GM12865 (cell line): ENCODE data around the gene DYNLL2.
"Not testable (repeated sequence)": the region's sequence is repeated elsewhere in the genome, so short reads cannot be mapped to it uniquely, and the experiment has no call there.

ENCODE experiments used
- DNase-seq: peaks from one replicate; pipeline ENCODE4 v3.0.0; 2010; ENCODE audit warnings: low read depth
- H3K4me3 ChIP-seq: 2 replicates; pipeline ENCODE4 v1.5.1; 2011; ENCODE audit warnings: mild to moderate bottlenecking, low read depth, low read length, control low read depth
- TF ChIP-seq, protein P1 (sequence below): IDR thresholded peaks from 2 replicates; pipeline ENCODE4 v1.5.1; 2011; ENCODE audit warnings: low read length, control low read depth, low read depth, inconsistent platforms; ENCODE audit not compliant: insufficient read depth; ENCODE audit errors: missing control alignments

DYNLL2 gene

GRCh38 chr17:58082870-58083490, at the start of gene DYNLL2:
TSS of gene DYNLL2 (plus strand) at chr17:58083419. CDS start at chr17:58087091, 3,672 bp downstream.
- H3K4me3 ChIP-seq, result peak within 1 kb of the TSS; percentile 76
- peak; percentile 93 for DNase-seq
- TF ChIP-seq, protein P1, sequence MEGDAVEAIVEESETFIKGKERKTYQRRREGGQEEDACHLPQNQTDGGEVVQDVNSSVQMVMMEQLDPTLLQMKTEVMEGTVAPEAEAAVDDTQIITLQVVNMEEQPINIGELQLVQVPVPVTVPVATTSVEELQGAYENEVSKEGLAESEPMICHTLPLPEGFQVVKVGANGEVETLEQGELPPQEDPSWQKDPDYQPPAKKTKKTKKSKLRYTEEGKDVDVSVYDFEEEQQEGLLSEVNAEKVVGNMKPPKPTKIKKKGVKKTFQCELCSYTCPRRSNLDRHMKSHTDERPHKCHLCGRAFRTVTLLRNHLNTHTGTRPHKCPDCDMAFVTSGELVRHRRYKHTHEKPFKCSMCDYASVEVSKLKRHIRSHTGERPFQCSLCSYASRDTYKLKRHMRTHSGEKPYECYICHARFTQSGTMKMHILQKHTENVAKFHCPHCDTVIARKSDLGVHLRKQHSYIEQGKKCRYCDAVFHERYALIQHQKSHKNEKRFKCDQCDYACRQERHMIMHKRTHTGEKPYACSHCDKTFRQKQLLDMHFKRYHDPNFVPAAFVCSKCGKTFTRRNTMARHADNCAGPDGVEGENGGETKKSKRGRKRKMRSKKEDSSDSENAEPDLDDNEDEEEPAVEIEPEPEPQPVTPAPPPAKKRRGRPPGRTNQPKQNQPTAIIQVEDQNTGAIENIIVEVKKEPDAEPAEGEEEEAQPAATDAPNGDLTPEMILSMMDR, result no peak

DNA sequence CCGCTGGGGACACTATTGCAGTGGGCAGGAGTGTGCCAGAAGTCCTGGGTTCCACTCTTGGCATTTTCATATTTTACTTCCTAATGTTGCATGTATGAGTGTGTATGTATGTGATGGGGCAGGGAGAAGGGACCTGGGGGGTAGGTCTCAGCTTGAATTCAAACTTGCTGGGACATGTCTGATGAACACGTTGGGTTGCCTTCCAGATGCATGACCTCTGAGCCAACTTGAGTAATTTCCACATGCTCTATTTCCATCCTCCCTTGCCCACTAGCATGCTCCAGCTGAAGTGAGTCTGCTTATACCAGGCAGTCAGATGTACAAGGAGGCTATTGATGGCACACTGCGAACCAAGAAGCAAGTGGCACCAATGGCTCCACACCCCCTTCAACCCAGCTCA, 43.2 kb upstream of the DYNLL2 start:
- no peak overlapping the region for H3K4me3 ChIP-seq
- TF ChIP-seq, protein P1, result no peak
- DNase-seq, result no peak

DNA sequence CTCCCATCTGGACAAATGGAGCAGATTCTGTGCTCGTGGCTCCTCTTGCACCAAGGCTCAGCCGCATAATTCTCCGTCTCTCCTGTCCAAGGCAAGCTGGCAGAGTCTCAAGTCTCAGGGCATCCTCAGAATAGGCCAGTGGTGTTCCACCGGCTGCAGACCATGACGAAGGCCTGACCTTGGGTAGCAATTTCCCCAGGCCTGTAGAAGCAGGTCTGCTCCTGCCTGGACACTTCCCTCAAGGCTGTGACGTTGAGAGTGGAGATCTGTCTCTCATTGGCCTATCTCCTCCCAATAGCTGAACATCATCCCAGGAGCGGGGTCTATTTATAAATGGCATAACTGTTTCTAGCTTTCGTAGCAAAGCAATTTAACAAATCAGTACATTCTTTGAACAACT, 42.8 kb upstream of the DYNLL2 start:
- no peak overlapping the region for H3K4me3 ChIP-seq
- TF ChIP-seq, protein P1, result no peak
- no peak for DNase-seq

DNA sequence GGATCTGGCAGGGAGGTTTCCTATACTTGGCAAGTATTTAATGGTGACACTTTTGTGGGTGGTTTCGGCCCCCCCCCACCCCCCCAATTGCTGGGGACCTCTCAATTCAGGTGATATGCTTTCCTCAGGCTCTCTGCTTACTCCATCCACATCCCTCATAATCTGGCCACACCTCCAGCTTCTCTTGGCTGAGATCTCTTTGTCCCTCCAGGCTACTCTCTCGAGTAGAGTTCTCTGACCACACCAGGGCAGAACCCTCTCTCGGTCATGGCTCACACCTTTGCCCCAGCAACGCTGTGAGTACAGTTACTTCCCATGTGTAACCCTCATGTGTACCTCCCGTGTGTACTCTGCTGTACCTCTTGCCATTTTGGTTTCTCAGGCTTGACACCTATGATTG, 42.1 kb upstream of the DYNLL2 start:
- H3K4me3 ChIP-seq, result no peak overlapping the region
- TF ChIP-seq, protein P1, result no peak
- no peak for DNase-seq

- TF ChIP-seq, protein P1, result no peak
- no peak overlapping the region for H3K4me3 ChIP-seq
- DNase-seq, result no peak
Measured at GRCh38 chr17:58043221-58044181, 39.7 kb upstream of the DYNLL2 start.

GRCh38 chr17:58044256-58044655, 39.0 kb upstream of the DYNLL2 start:
- DNase-seq, H3K4me3 ChIP-seq: not testable (repeated sequence)
